ENCODE measurements around the gene APOBEC2.

Gene APOBEC2

DNA sequence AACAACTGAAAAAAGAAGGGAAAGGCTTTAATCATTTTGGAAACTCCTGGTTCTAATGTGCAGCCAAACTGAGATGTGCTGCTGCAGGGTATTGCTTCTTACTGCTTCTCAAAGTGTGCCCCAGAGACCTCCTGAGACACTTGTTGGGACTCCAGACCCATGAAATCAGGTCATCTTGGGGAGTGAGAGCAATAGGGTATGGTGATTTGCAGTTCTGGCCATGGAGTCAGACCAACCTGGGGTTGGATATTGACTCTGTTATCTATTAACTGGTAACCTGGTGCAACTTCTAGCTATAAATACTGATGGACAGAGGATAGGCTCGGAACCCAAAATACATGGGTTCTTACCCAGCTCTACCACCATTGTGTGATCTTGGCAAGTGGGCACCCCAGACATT, 6.9 kb upstream of the APOBEC2 start:
- no peak overlapping the region for H3K27ac ChIP-seq
- TF ChIP-seq CTCF (conservative IDR thresholded peaks at IDR 0.05): no peak

GRCh38 chr6:41047306-41047705, 5.7 kb upstream of the APOBEC2 start:
- H3K27ac ChIP-seq: no peak overlapping the region
- TF ChIP-seq CTCF (conservative IDR thresholded peaks at IDR 0.05): no peak

DNA sequence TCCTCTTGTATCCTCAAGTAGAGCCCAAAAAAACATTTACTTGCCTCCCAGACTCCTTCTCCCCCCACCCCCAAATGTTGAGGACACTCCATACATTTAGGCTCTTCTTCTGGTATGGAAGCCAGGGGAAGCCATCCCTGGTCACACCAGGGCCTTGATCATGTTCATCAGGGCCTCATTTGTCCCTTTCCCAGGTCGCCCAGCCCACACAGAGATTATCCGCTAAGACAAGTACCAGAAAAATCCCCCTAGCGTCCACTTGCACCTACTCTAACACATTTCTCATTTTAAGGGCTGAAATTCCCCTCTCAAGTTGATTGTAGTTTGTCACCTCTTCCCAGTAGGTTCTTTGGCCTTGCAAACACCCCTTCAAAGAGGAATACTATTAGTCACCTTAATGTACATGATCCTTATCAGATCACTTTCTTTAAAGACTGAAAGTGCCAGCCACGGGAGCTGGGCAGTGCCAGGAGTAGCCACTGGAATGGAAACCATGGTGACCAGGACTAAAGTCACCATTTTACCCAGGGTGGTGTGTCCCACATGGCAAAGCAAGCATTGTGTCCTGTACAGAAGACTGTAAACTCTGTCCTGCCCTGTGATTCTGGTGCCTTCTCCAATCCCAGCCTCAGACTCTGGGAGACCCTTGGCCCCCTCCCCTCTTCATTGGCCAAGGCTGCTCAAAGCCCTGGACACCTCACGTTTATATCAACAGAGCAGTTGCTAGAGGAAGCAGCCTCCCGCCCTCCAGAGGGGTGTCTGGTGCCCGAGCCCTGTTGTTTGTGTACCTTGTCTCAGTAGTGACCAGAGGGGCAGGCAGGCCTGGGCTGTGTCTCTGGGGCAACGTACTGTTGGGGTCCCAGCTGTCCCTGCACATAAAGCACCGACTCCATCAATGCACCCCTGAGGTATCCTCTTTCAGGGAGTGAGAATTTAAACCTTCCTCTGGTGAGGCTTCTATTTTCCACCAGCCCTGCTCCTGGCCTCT, 5.0 kb upstream of the APOBEC2 start:
- no peak overlapping the region for H3K27ac ChIP-seq
- no peak for TF ChIP-seq CTCF (conservative IDR thresholded peaks at IDR 0.05)

GRCh38 chr6:41049521-41049920, 3.5 kb upstream of the APOBEC2 start:
- H3K27ac ChIP-seq: no peak overlapping the region
- TF ChIP-seq CTCF (conservative IDR thresholded peaks at IDR 0.05): no peak

GRCh38 chr6:41049955-41050354, 3.0 kb upstream of the APOBEC2 start:
- TF ChIP-seq CTCF (conservative IDR thresholded peaks at IDR 0.05): no peak
- H3K27ac ChIP-seq: no peak overlapping the region

- TF ChIP-seq CTCF (conservative IDR thresholded peaks at IDR 0.05): no peak
- no peak overlapping the region for H3K27ac ChIP-seq
Measured at GRCh38 chr6:41050536-41050935, 2.5 kb upstream of the APOBEC2 start.

- H3K27ac ChIP-seq: no peak overlapping the region
Measured at GRCh38 chr6:41051873-41052272, 1.1 kb upstream of the APOBEC2 start.

More at GRCh38 chr6:41051873-41052272, 1.1 kb upstream of the APOBEC2 start:
- TF ChIP-seq CTCF (conservative IDR thresholded peaks at IDR 0.05): no peak
